ENCODE measurements around the gene CYB5D1. TPM values are rescaled to one million over a fixed set of nuclear protein-coding genes. Genes with fewer than 3 reads are reported as not detected.
"Not testable (repeated sequence)": the region's sequence is repeated elsewhere in the genome, so short reads cannot be mapped to it uniquely, and the experiment has no call there.

CYB5D1 gene
- total RNA-seq, 2 donors from 2014 or later, result 5.7 to 16.5 TPM

DNA sequence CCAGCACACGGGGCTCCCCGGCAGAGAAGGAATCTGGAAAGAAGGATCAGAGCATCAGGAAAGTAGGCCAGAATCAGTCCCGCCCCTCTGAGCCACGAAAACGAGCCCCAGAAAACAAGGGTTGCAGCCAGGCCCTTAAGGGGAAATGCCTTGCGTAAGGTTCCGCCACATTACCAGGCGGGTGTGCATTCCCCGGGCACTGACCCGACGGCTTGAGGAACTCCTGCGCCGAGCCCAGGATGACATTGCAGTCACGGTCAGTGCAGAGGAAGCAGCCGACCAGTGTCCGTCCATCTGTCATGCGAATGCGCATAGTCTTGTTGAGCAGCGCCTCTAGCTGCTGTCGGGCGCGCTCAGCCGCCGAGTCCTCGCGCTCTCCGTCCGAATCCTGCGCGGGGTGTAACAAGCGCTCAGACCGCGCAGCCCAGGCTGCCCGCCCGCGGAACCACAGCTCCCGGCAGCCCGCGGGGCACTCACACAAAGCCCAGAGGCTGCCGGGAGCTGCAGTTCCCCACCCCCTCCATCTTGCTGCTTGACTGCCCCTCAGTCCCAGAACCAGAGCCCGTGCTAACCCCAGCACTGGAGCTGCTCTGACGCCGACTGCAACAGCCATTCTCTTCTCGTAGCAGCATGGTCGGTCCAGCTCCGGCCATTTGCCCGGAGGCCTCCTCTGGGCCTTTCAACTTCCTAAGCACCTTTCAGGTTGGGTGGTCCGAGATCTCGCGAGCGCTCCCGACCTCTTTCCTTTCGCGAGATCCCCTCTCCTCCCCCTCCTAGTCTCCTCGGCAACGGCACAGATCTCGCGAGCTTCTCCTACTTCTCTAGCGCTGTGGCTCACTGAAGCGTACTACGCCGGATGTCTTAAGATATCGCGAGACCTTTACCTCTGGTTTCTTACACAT, 741 bp upstream of the CYB5D1 start, which contains the start of gene NAA38:
TSS of gene NAA38 (minus strand) at position 749 of the 902 bp plus-strand sequence. CDS start at position 653, 96 bp downstream.
- peaks cover 37% of the 10 kb centered on the region for H3K4me1 ChIP-seq
- 0% methylated on average over 25 to 61 of the region's 64 CpGs for WGBS, 2 donors
- peak within 1 kb of the TSS; percentile 49 for H3K4me3 ChIP-seq
- H3K27ac ChIP-seq, result peak within 1 kb of the TSS; percentile 82 to 96 (median 94)
- no peaks in the 10 kb centered on the region for H3K27me3 ChIP-seq
- ATAC-seq (peak; percentile 90), DNase-seq (peak; percentile 96 to 99 (median 98))
- H3K9me3 ChIP-seq, result no peaks in the 10 kb centered on the region
- TF ChIP-seq CTCF (IDR thresholded peaks at IDR 0.05), result peak; percentile 18 to 73 (median 64)
- peak in 2 of 3 donors; percentile 57 to 63 for TF ChIP-seq POLR2A (IDR thresholded peaks at IDR 0.05)
- H3K36me3 ChIP-seq (replicated peaks in 1 of 2; ENCODE audit: insufficient read depth in 1 of 2, low read depth in 2 of 2), result no peaks in the 10 kb centered on the region
- intact Hi-C loops (cut with DNase I), result loop anchor here (5.0 kb wide), 1 partner anchor 35 kb away; no protein-coding TSS in a partner anchor

DNA sequence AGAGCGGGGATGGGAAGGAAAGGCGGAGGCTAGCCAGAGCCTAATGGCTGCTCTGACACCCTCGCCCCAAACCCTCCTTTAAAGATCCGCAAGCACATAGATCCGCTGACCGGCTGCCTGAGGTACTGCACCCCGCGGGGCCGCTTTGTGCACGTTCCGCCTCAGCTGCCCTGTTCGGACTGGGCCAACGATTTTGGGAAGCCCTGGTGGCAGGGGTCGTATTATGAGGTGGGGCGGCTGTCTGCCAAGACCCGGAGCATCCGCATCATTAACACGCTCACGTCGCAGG, 663 bp downstream of the CYB5D1 start:
- ATAC-seq (peak; percentile 11), DNase-seq (peak; percentile 49 to 69 (median 63))
- Histone ChIP-seq H3K4me3 (peak overlapping the region in 1 of 2 donors; percentile 49), H3K9me3 (no peaks in the 10 kb centered on the region), H3K27me3 (no peaks in the 10 kb centered on the region), H3K36me3 (replicated peaks in 1 of 2; ENCODE audit: insufficient read depth in 1 of 2, low read depth in 2 of 2) (no peaks in the 10 kb centered on the region), H3K27ac (peak overlapping the region; percentile 82 to 96 (median 94)), H3K4me1 (peaks cover 34% of the 10 kb centered on the region)
- intact Hi-C loops (cut with DNase I), result loop anchor here (5.0 kb wide), 1 partner anchor 36 kb away; no protein-coding TSS in a partner anchor
- TF ChIP-seq POLR2A (IDR thresholded peaks at IDR 0.05), result no peak
- peak; percentile 24 to 64 (median 43) for TF ChIP-seq CTCF (IDR thresholded peaks at IDR 0.05)
- WGBS, 2 donors, result 9 to 13% methylated on average over 7 to 20 of the region's 20 CpGs

- H3K27me3 ChIP-seq, result no peaks in the 10 kb centered on the region
- DNase-seq (no peak), ATAC-seq (no peak)
- peak overlapping the region in 2 of 4 donors; percentile 82 to 96 for H3K27ac ChIP-seq
- no peak for TF ChIP-seq CTCF (IDR thresholded peaks at IDR 0.05)
- no peak for TF ChIP-seq POLR2A (IDR thresholded peaks at IDR 0.05)
- WGBS, 2 donors, result 54 to 68% methylated on average over 8 of the region's 8 CpGs
- no peaks in the 10 kb centered on the region for H3K9me3 ChIP-seq
- no peaks in the 10 kb centered on the region for H3K36me3 ChIP-seq (replicated peaks in 1 of 2; ENCODE audit: insufficient read depth in 1 of 2, low read depth in 2 of 2)
- peaks cover 34% of the 10 kb centered on the region for H3K4me1 ChIP-seq
- intact Hi-C loops (cut with DNase I), result loop anchor here (5.0 kb wide), 1 partner anchor 37 kb away; no protein-coding TSS in a partner anchor
- H3K4me3 ChIP-seq, result no peak overlapping the region
Observed at GRCh38 chr17:7859028-7859427, 1.2 kb downstream of the CYB5D1 start.

GRCh38 chr17:7862692-7863437, 5.1 kb downstream of the CYB5D1 start:
- Histone ChIP-seq H3K9me3 (no peaks in the 10 kb centered on the region), H3K27ac (no peak overlapping the region), H3K27me3 (no peaks in the 10 kb centered on the region), H3K4me3 (no peak overlapping the region), H3K4me1 (peaks cover 15% of the 10 kb centered on the region), H3K36me3 (replicated peaks in 1 of 2; ENCODE audit: insufficient read depth in 1 of 2, low read depth in 2 of 2) (no peaks in the 10 kb centered on the region)
- ATAC-seq (no peak), DNase-seq (peak; percentile 37 to 65 (median 56))
- 25 to 27% methylated on average over 3 of the region's 3 CpGs for WGBS, 2 donors
- intact Hi-C loops (cut with DNase I), result loop anchor here (5.0 kb wide), 2 partner anchors 34 to 124 kb away; no protein-coding TSS in a partner anchor
- TF ChIP-seq CTCF (IDR thresholded peaks at IDR 0.05), result peak; percentile 46 to 96 (median 82)
- TF ChIP-seq POLR2A (IDR thresholded peaks at IDR 0.05), result no peak

GRCh38 chr17:7864384-7864783, 6.6 kb downstream of the CYB5D1 start:
- not testable (repeated sequence) for H3K4me3 ChIP-seq; H3K36me3 ChIP-seq (replicated peaks in 1 of 2; ENCODE audit: insufficient read depth in 1 of 2, low read depth in 2 of 2); H3K27ac ChIP-seq; ATAC-seq; H3K27me3 ChIP-seq; DNase-seq; H3K4me1 ChIP-seq; H3K9me3 ChIP-seq
- WGBS, 2 donors, result 77 to 85% methylated on average over 5 of the region's 5 CpGs
- intact Hi-C loops (cut with DNase I), result loop anchor here (5.0 kb wide), 2 partner anchors 33 to 123 kb away; no protein-coding TSS in a partner anchor

Measured in body of pancreas (tissue), 4 donors.